Measurements from ENCODE around the gene APOL2. TPM values are rescaled to one million over a fixed set of nuclear protein-coding genes. Genes with fewer than 3 reads are reported as not detected.
"Not testable (repeated sequence)": the region's sequence is repeated elsewhere in the genome, so short reads cannot be mapped to it uniquely, and the experiment has no call there.

The APOL2 gene
- total RNA-seq, 1 experiment from 2014 or later, result 44.0 TPM

- DNase-seq (ENCODE audit: low spot score), result peak; percentile 23
Observed at GRCh38 chr22:36197514-36198146, 41.7 kb downstream of the APOL2 start.

GRCh38 chr22:36197065-36197440 is 42.3 kb downstream of the APOL2 start:
- DNase-seq (ENCODE audit: low spot score), result peak; percentile 38

- DNase-seq (ENCODE audit: low spot score), result no peak
Observed at GRCh38 chr22:36196254-36197064, 42.9 kb downstream of the APOL2 start.

GRCh38 chr22:36194971-36195370 is 44.4 kb downstream of the APOL2 start:
- DNase-seq (ENCODE audit: low spot score), result peak; percentile 67

GRCh38 chr22:36194385-36194784 is 44.9 kb downstream of the APOL2 start:
- no peak for DNase-seq (ENCODE audit: low spot score)

GRCh38 chr22:36193577-36193976 is 45.8 kb downstream of the APOL2 start:
- no peak for DNase-seq (ENCODE audit: low spot score)

- no peak for DNase-seq (ENCODE audit: low spot score)
Observed at GRCh38 chr22:36193171-36193570, 46.2 kb downstream of the APOL2 start.

- DNase-seq (ENCODE audit: low spot score), result no peak
Observed at GRCh38 chr22:36192542-36192941, 46.8 kb downstream of the APOL2 start.

- no peak for DNase-seq (ENCODE audit: low spot score)
Observed at GRCh38 chr22:36191106-36191836, 48.1 kb downstream of the APOL2 start.

GRCh38 chr22:36187862-36188261 is 51.5 kb downstream of the APOL2 start:
- DNase-seq (ENCODE audit: low spot score), result not testable (repeated sequence)

- DNase-seq (ENCODE audit: low spot score), result no peak
Observed at GRCh38 chr22:36185828-36186624, 53.3 kb downstream of the APOL2 start.

GRCh38 chr22:36184433-36185025 is 54.8 kb downstream of the APOL2 start:
- DNase-seq (ENCODE audit: low spot score), result no peak

GRCh38 chr22:36183446-36183845 is 55.9 kb downstream of the APOL2 start:
- no peak for DNase-seq (ENCODE audit: low spot score)

GRCh38 chr22:36182857-36183256 is 56.5 kb downstream of the APOL2 start:
- DNase-seq (ENCODE audit: low spot score), result no peak

- DNase-seq (ENCODE audit: low spot score), result no peak
Observed at GRCh38 chr22:36182056-36182455, 57.3 kb downstream of the APOL2 start.

- no peak for DNase-seq (ENCODE audit: low spot score)
Observed at GRCh38 chr22:36180928-36181327, 58.4 kb downstream of the APOL2 start.

GRCh38 chr22:36180038-36180880 is 59.1 kb downstream of the APOL2 start:
- peak; percentile 35 for DNase-seq (ENCODE audit: low spot score)

- no peak for DNase-seq (ENCODE audit: low spot score)
Observed at GRCh38 chr22:36177160-36177559, 62.2 kb downstream of the APOL2 start.

Data from H4 (cell line).